ENCODE data around the gene SHC3. TPM values are rescaled to one million over a fixed set of nuclear protein-coding genes. Genes with fewer than 3 reads are reported as not detected.

Gene SHC3
- total RNA-seq, 1 experiment from 2014 or later, result 4.0 TPM

GRCh38 chr9:89046832-89047231, 131.8 kb downstream of the SHC3 start:
- H3K4me3 Mint-ChIP-seq (ENCODE audit: low read depth, unreplicated experiment), result no peak overlapping the region
- H3K36me3 Mint-ChIP-seq (ENCODE audit: insufficient read depth, unreplicated experiment), result no peaks in the 10 kb centered on the region
- no peaks in the 10 kb centered on the region for H3K9me3 Mint-ChIP-seq (ENCODE audit: low read depth, unreplicated experiment)
- intact Hi-C loops (cut with micrococcal nuclease; ENCODE audit: unreplicated experiment), result no loop called here
- no peaks in the 10 kb centered on the region for H3K4me1 Mint-ChIP-seq (ENCODE audit: low read depth, unreplicated experiment)
- no peak overlapping the region for H3K27ac Mint-ChIP-seq (ENCODE audit: unreplicated experiment)
- no TSS peak for BruUV-seq (replicated peaks)
- CTCF ChIA-PET, result no interaction called here
- no peak for TF ChIP-seq CTCF (IDR thresholded peaks at IDR 0.05; ENCODE audit: unreplicated experiment)
- no peak for DNase-seq
- no peaks in the 10 kb centered on the region for H3K27me3 Mint-ChIP-seq (ENCODE audit: unreplicated experiment)

DNA sequence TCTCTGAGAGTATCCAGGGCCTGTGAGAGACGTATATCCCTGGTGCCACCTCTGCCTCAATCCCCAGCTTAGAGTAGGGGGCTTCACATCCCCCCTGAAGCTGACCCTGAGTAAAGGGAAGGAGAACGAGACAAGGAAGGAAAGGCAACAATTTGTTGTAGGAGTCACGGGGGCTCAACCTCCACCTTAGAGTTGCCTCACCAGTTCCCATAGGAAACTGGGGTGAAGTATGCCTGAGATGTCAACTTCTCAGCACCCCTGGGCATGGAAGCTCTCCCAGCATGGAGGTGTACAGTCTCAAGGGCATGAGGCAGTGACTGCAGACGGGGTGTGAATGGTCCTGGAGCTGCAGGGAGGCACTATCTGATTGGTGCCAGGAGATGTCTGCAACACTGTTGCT, 133.7 kb downstream of the SHC3 start:
- Mint-ChIP-seq H3K9me3 (ENCODE audit: low read depth, unreplicated experiment) (no peaks in the 10 kb centered on the region), H3K27me3 (ENCODE audit: unreplicated experiment) (no peaks in the 10 kb centered on the region), H3K4me1 (ENCODE audit: low read depth, unreplicated experiment) (no peaks in the 10 kb centered on the region), H3K4me3 (ENCODE audit: low read depth, unreplicated experiment) (no peak overlapping the region), H3K36me3 (ENCODE audit: insufficient read depth, unreplicated experiment) (no peaks in the 10 kb centered on the region), H3K27ac (ENCODE audit: unreplicated experiment) (no peak overlapping the region)
- BruUV-seq (replicated peaks), result no TSS peak
- intact Hi-C loops (cut with micrococcal nuclease; ENCODE audit: unreplicated experiment), result no loop called here
- no peak for TF ChIP-seq CTCF (IDR thresholded peaks at IDR 0.05; ENCODE audit: unreplicated experiment)
- no peak for DNase-seq
- CTCF ChIA-PET, result interaction anchor here (0.7 kb wide), 1 partner anchor 8 kb away, joined by 3 read pairs; no protein-coding TSS in a partner anchor

DNA sequence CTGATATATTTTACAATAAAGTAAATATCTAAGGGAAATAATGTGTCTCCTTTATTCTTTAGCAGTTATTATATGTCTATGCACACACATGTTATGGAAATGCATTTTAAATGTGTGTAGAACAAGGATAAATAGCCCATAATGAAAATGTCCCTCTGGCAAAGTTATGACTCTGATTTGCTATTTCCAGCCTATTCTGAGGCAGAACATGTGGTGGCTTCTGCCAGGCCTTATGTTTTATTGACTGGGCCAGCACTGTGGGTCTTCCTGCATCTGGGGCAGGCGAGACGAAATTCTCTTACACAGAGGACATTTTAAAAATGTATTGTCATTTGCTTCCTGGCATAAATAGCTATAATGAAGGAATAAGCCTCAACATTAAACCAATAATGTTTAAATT, 134.5 kb downstream of the SHC3 start:
- no peak for TF ChIP-seq CTCF (IDR thresholded peaks at IDR 0.05; ENCODE audit: unreplicated experiment)
- Mint-ChIP-seq H3K36me3 (ENCODE audit: insufficient read depth, unreplicated experiment) (no peaks in the 10 kb centered on the region), H3K27ac (ENCODE audit: unreplicated experiment) (no peak overlapping the region), H3K4me3 (ENCODE audit: low read depth, unreplicated experiment) (no peak overlapping the region), H3K4me1 (ENCODE audit: low read depth, unreplicated experiment) (no peaks in the 10 kb centered on the region), H3K27me3 (ENCODE audit: unreplicated experiment) (no peaks in the 10 kb centered on the region), H3K9me3 (ENCODE audit: low read depth, unreplicated experiment) (no peaks in the 10 kb centered on the region)
- BruUV-seq (replicated peaks), result no TSS peak
- CTCF ChIA-PET, result no interaction called here
- intact Hi-C loops (cut with micrococcal nuclease; ENCODE audit: unreplicated experiment), result no loop called here
- no peak for DNase-seq

GRCh38 chr9:89042984-89043383, 135.6 kb downstream of the SHC3 start:
- no peak for TF ChIP-seq CTCF (IDR thresholded peaks at IDR 0.05; ENCODE audit: unreplicated experiment)
- DNase-seq, result no peak
- intact Hi-C loops (cut with micrococcal nuclease; ENCODE audit: unreplicated experiment), result no loop called here
- Mint-ChIP-seq H3K27ac (ENCODE audit: unreplicated experiment) (no peak overlapping the region), H3K27me3 (ENCODE audit: unreplicated experiment) (no peaks in the 10 kb centered on the region), H3K4me3 (ENCODE audit: low read depth, unreplicated experiment) (no peak overlapping the region), H3K36me3 (ENCODE audit: insufficient read depth, unreplicated experiment) (no peaks in the 10 kb centered on the region), H3K9me3 (ENCODE audit: low read depth, unreplicated experiment) (no peaks in the 10 kb centered on the region), H3K4me1 (ENCODE audit: low read depth, unreplicated experiment) (no peaks in the 10 kb centered on the region)
- CTCF ChIA-PET, result no interaction called here
- BruUV-seq (replicated peaks), result no TSS peak

GRCh38 chr9:89039664-89040063, 139.0 kb downstream of the SHC3 start:
- no peak for DNase-seq
- Mint-ChIP-seq H3K36me3 (ENCODE audit: insufficient read depth, unreplicated experiment) (no peaks in the 10 kb centered on the region), H3K4me1 (ENCODE audit: low read depth, unreplicated experiment) (peaks cover 8% of the 10 kb centered on the region), H3K9me3 (ENCODE audit: low read depth, unreplicated experiment) (no peaks in the 10 kb centered on the region), H3K27ac (ENCODE audit: unreplicated experiment) (no peak overlapping the region), H3K27me3 (ENCODE audit: unreplicated experiment) (no peaks in the 10 kb centered on the region), H3K4me3 (ENCODE audit: low read depth, unreplicated experiment) (no peak overlapping the region)
- CTCF ChIA-PET, result no interaction called here
- no peak for TF ChIP-seq CTCF (IDR thresholded peaks at IDR 0.05; ENCODE audit: unreplicated experiment)
- BruUV-seq (replicated peaks), result no TSS peak
- intact Hi-C loops (cut with micrococcal nuclease; ENCODE audit: unreplicated experiment), result no loop called here

Measured in Calu3 (cell line).